ENCODE measurements around the gene POLE. TPM values are rescaled to one million over a fixed set of nuclear protein-coding genes. Genes with fewer than 3 reads are reported as not detected.

POLE gene
- total RNA-seq, 1 donor from 2014 or later, result 72.5 TPM

- no peaks in the 10 kb centered on the region for H3K4me1 Mint-ChIP-seq (ENCODE audit: unreplicated experiment)
- no peak overlapping the region for H3K27ac Mint-ChIP-seq (ENCODE audit: unreplicated experiment)
- H3K9me3 Mint-ChIP-seq (ENCODE audit: unreplicated experiment), result no peaks in the 10 kb centered on the region
- H3K36me3 Mint-ChIP-seq (ENCODE audit: unreplicated experiment), result peaks cover 2% of the 10 kb centered on the region
- no peak for DNase-seq (ENCODE audit: extremely low spot score, unreplicated experiment)
- TF ChIP-seq CTCF (IDR thresholded peaks at IDR 0.05), result no peak
- H3K4me3 Mint-ChIP-seq (ENCODE audit: unreplicated experiment), result no peak overlapping the region
- H3K27me3 Mint-ChIP-seq (ENCODE audit: unreplicated experiment), result peaks cover 60% of the 10 kb centered on the region
Observed at GRCh38 chr12:132608231-132609171, 78.6 kb downstream of the POLE start.

- Mint-ChIP-seq H3K9me3 (ENCODE audit: unreplicated experiment) (no peaks in the 10 kb centered on the region), H3K4me1 (ENCODE audit: unreplicated experiment) (peaks cover 10% of the 10 kb centered on the region), H3K4me3 (ENCODE audit: unreplicated experiment) (no peak overlapping the region), H3K36me3 (ENCODE audit: unreplicated experiment) (peaks cover 2% of the 10 kb centered on the region), H3K27me3 (ENCODE audit: unreplicated experiment) (peaks cover 55% of the 10 kb centered on the region), H3K27ac (ENCODE audit: unreplicated experiment) (no peak overlapping the region)
- DNase-seq (ENCODE audit: extremely low spot score, unreplicated experiment), result no peak
- TF ChIP-seq CTCF (IDR thresholded peaks at IDR 0.05), result no peak
Observed at GRCh38 chr12:132606927-132607326, 80.2 kb downstream of the POLE start.

GRCh38 chr12:132606466-132606865, 80.7 kb downstream of the POLE start:
- Mint-ChIP-seq H3K27ac (ENCODE audit: unreplicated experiment) (no peak overlapping the region), H3K27me3 (ENCODE audit: unreplicated experiment) (peaks cover 51% of the 10 kb centered on the region), H3K4me1 (ENCODE audit: unreplicated experiment) (peaks cover 10% of the 10 kb centered on the region), H3K9me3 (ENCODE audit: unreplicated experiment) (no peaks in the 10 kb centered on the region), H3K36me3 (ENCODE audit: unreplicated experiment) (peaks cover 2% of the 10 kb centered on the region), H3K4me3 (ENCODE audit: unreplicated experiment) (no peak overlapping the region)
- TF ChIP-seq CTCF (IDR thresholded peaks at IDR 0.05), result no peak
- no peak for DNase-seq (ENCODE audit: extremely low spot score, unreplicated experiment)

GRCh38 chr12:132605892-132606291, 81.2 kb downstream of the POLE start:
- Mint-ChIP-seq H3K27me3 (ENCODE audit: unreplicated experiment) (peaks cover 49% of the 10 kb centered on the region), H3K9me3 (ENCODE audit: unreplicated experiment) (no peaks in the 10 kb centered on the region), H3K4me1 (ENCODE audit: unreplicated experiment) (peaks cover 10% of the 10 kb centered on the region), H3K36me3 (ENCODE audit: unreplicated experiment) (no peaks in the 10 kb centered on the region), H3K4me3 (ENCODE audit: unreplicated experiment) (no peak overlapping the region), H3K27ac (ENCODE audit: unreplicated experiment) (no peak overlapping the region)
- DNase-seq (ENCODE audit: extremely low spot score, unreplicated experiment), result no peak
- TF ChIP-seq CTCF (IDR thresholded peaks at IDR 0.05), result no peak

GRCh38 chr12:132604668-132605441, 82.3 kb downstream of the POLE start:
- no peak overlapping the region for H3K4me3 Mint-ChIP-seq (ENCODE audit: unreplicated experiment)
- H3K9me3 Mint-ChIP-seq (ENCODE audit: unreplicated experiment), result no peaks in the 10 kb centered on the region
- TF ChIP-seq CTCF (IDR thresholded peaks at IDR 0.05), result no peak
- no peak for DNase-seq (ENCODE audit: extremely low spot score, unreplicated experiment)
- H3K4me1 Mint-ChIP-seq (ENCODE audit: unreplicated experiment), result peaks cover 10% of the 10 kb centered on the region
- no peaks in the 10 kb centered on the region for H3K36me3 Mint-ChIP-seq (ENCODE audit: unreplicated experiment)
- no peak overlapping the region for H3K27ac Mint-ChIP-seq (ENCODE audit: unreplicated experiment)
- peaks cover 42% of the 10 kb centered on the region for H3K27me3 Mint-ChIP-seq (ENCODE audit: unreplicated experiment)

Data from osteocyte (in vitro differentiated cells).